ENCODE results near the gene KHDC1L. TPM values are rescaled to one million over a fixed set of nuclear protein-coding genes. Genes with fewer than 3 reads are reported as not detected.
"Not testable (repeated sequence)": the region's sequence is repeated elsewhere in the genome, so short reads cannot be mapped to it uniquely, and the experiment has no call there.

The KHDC1L gene
- total and polyA plus RNA-seq, 2 donors from 2014 or later, result not detected

DNA sequence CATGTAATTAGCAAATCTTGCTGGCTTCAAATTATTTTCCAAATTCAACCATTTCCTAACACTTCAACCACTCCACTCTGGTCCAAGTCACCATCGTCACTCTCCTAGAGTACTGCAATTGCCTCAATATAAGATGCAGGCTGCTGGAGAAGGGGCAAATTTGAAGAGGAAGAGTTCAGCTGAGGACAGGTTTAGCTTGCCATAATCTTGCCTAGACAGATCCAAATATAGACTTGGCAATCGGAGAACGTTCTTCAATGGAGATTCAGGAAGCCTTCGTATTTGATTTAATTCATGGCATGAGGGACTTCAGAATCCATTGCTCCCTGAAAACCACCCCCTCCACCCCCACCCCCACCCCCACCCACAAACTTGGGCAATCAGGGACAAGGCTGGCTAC, 15.4 kb upstream of the KHDC1L start:
- intact Hi-C loops (cut with DNase I), result no loop called here
- TF ChIP-seq, protein P1, sequence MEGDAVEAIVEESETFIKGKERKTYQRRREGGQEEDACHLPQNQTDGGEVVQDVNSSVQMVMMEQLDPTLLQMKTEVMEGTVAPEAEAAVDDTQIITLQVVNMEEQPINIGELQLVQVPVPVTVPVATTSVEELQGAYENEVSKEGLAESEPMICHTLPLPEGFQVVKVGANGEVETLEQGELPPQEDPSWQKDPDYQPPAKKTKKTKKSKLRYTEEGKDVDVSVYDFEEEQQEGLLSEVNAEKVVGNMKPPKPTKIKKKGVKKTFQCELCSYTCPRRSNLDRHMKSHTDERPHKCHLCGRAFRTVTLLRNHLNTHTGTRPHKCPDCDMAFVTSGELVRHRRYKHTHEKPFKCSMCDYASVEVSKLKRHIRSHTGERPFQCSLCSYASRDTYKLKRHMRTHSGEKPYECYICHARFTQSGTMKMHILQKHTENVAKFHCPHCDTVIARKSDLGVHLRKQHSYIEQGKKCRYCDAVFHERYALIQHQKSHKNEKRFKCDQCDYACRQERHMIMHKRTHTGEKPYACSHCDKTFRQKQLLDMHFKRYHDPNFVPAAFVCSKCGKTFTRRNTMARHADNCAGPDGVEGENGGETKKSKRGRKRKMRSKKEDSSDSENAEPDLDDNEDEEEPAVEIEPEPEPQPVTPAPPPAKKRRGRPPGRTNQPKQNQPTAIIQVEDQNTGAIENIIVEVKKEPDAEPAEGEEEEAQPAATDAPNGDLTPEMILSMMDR (IDR thresholded peaks at IDR 0.05; ENCODE audit: borderline replicate concordance, extremely low read depth, insufficient read depth), result no peak
- Histone ChIP-seq H3K27ac (ENCODE audit: low read depth in 2 of 2, low read length in 2 of 2) (no peak overlapping the region), H3K27me3 (ENCODE audit: control insufficient read depth, insufficient read depth, low read length) (no peaks in the 10 kb centered on the region), H3K36me3 (ENCODE audit: control insufficient read depth in 2 of 3, insufficient read depth in 3 of 3, low read length in 3 of 3) (no peaks in the 10 kb centered on the region), H3K4me3 (ENCODE audit: low read length in 3 of 3) (no peak overlapping the region), H3K4me1 (ENCODE audit: control insufficient read depth in 2 of 3, insufficient read depth in 2 of 3, low read depth in 1 of 3, low read length in 3 of 3) (no peaks in the 10 kb centered on the region), H3K9me3 (ENCODE audit: control insufficient read depth in 2 of 3, insufficient read depth in 1 of 3, low read length in 3 of 3) (no peaks in the 10 kb centered on the region), H3K9ac (ENCODE audit: low read length in 3 of 3) (no peak overlapping the region)
- FAIRE-seq, result no peak
- no peak for DNase-seq

DNA sequence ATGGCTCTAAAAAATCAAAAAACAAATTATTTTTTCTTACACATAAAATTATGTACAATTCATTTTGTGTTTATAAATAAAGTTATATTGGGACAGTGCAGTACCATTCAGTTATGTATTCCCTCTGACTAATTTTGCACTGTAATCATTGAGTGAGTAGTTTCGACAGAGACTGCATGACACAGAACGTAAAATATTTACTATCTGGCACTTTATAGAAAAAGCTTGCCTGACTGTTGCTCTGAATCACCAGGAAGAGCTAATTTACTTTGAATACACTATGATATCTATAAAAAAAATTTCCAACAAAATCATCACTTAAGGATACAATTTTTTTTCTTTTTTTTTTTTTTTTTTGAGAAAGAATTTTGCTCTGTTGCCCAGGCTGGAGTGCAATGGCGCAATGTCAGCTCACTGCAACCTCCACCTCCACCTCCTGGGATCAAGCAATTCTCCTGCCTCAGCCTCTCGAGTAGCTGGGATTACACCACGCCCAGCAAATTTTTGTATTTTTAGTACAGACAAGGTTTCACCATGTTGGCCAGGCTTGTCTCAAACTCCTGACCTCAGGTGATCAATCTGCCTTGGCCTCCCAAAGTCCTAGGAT, 11.0 kb upstream of the KHDC1L start:
- Histone ChIP-seq H3K36me3 (ENCODE audit: control insufficient read depth in 2 of 3, insufficient read depth in 3 of 3, low read length in 3 of 3) (no peaks in the 10 kb centered on the region), H3K9ac (ENCODE audit: low read length in 3 of 3) (no peak overlapping the region), H3K27ac (ENCODE audit: low read depth in 2 of 2, low read length in 2 of 2) (no peak overlapping the region), H3K9me3 (ENCODE audit: control insufficient read depth in 2 of 3, insufficient read depth in 1 of 3, low read length in 3 of 3) (no peaks in the 10 kb centered on the region), H3K27me3 (ENCODE audit: control insufficient read depth, insufficient read depth, low read length) (no peaks in the 10 kb centered on the region), H3K4me1 (ENCODE audit: control insufficient read depth in 2 of 3, insufficient read depth in 2 of 3, low read depth in 1 of 3, low read length in 3 of 3) (no peaks in the 10 kb centered on the region), H3K4me3 (ENCODE audit: low read length in 3 of 3) (no peak overlapping the region)
- no peak for FAIRE-seq
- TF ChIP-seq, protein P1 (IDR thresholded peaks at IDR 0.05; ENCODE audit: borderline replicate concordance, extremely low read depth, insufficient read depth), result no peak
- DNase-seq, result no peak
- intact Hi-C loops (cut with DNase I), result no loop called here

DNA sequence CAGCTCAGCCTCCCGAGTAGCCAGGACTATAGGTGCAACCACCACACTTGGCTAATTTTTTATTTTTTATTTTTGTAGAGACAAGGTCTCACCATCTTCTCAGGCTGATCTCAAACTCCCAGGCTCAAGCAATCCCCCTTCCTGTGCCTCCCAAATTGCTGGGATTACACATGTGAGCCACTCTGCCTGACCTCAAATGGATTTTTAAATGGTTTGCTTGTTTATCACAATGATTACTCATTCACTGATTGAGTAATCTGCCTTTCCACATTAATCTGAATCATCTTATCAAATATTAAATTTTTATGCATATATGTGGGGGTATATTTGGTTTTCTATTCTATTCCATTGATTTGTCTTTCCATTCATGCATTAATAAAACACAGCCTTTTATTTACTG, 9.4 kb upstream of the KHDC1L start:
- Histone ChIP-seq H3K4me3 (ENCODE audit: low read length in 3 of 3) (no peak overlapping the region), H3K4me1 (ENCODE audit: control insufficient read depth in 2 of 3, insufficient read depth in 2 of 3, low read depth in 1 of 3, low read length in 3 of 3) (no peaks in the 10 kb centered on the region), H3K27ac (ENCODE audit: low read depth in 2 of 2, low read length in 2 of 2) (no peak overlapping the region), H3K36me3 (ENCODE audit: control insufficient read depth in 2 of 3, insufficient read depth in 3 of 3, low read length in 3 of 3) (no peaks in the 10 kb centered on the region), H3K9me3 (ENCODE audit: control insufficient read depth in 2 of 3, insufficient read depth in 1 of 3, low read length in 3 of 3) (no peaks in the 10 kb centered on the region), H3K9ac (ENCODE audit: low read length in 3 of 3) (no peak overlapping the region), H3K27me3 (ENCODE audit: control insufficient read depth, insufficient read depth, low read length) (no peaks in the 10 kb centered on the region)
- DNase-seq, result no peak
- FAIRE-seq, result no peak
- intact Hi-C loops (cut with DNase I), result no loop called here
- TF ChIP-seq, protein P1 (IDR thresholded peaks at IDR 0.05; ENCODE audit: borderline replicate concordance, extremely low read depth, insufficient read depth), result no peak

DNA sequence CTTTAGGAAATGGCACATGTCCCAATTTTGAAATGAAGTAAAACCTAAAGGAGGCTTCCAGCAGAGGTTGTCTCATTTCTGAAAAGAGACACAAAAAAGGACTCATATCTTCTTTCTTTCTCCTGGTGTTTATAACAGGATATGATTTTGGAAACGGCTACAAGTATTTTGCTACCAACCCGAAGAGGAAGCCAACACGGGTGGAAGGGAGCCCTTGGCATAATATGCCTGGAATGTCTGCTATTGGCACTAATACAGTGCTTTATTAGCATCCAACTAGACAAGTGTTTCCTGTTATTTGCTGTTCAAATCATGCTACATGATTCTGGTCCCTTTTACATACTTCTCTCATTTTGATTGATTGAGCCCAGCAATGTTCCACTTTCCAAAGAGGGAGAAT, 8.7 kb upstream of the KHDC1L start:
- H3K4me1 ChIP-seq (ENCODE audit: control insufficient read depth in 2 of 3, insufficient read depth in 2 of 3, low read depth in 1 of 3, low read length in 3 of 3); FAIRE-seq; DNase-seq; intact Hi-C loops (cut with DNase I); H3K27me3 ChIP-seq (ENCODE audit: control insufficient read depth, insufficient read depth, low read length); H3K4me3 ChIP-seq (ENCODE audit: low read length in 3 of 3); H3K9ac ChIP-seq (ENCODE audit: low read length in 3 of 3); H3K27ac ChIP-seq (ENCODE audit: low read depth in 2 of 2, low read length in 2 of 2); H3K9me3 ChIP-seq (ENCODE audit: control insufficient read depth in 2 of 3, insufficient read depth in 1 of 3, low read length in 3 of 3); H3K36me3 ChIP-seq (ENCODE audit: control insufficient read depth in 2 of 3, insufficient read depth in 3 of 3, low read length in 3 of 3): not testable (repeated sequence)
